Stimulated activated CD8-positive, alpha-beta memory T cell treated with anti-CD3 and anti-CD28 coated beads, Interleukin-4, amount 100 ng/mL, for 1 hour (primary cell): ENCODE data around the gene BOLA3.
"Not testable (repeated sequence)": the region's sequence is repeated elsewhere in the genome, so short reads cannot be mapped to it uniquely, and the experiment has no call there.

Source experiments
- DNase-seq, 2 donors: peaks; one replicate each; pipeline ENCODE4 v3.0.0-alpha.2; 2020; ENCODE audit warnings: low read depth in 2 of 2, low spot score in 1 of 2

BOLA3 gene, protein sequence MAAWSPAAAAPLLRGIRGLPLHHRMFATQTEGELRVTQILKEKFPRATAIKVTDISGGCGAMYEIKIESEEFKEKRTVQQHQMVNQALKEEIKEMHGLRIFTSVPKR

DNA sequence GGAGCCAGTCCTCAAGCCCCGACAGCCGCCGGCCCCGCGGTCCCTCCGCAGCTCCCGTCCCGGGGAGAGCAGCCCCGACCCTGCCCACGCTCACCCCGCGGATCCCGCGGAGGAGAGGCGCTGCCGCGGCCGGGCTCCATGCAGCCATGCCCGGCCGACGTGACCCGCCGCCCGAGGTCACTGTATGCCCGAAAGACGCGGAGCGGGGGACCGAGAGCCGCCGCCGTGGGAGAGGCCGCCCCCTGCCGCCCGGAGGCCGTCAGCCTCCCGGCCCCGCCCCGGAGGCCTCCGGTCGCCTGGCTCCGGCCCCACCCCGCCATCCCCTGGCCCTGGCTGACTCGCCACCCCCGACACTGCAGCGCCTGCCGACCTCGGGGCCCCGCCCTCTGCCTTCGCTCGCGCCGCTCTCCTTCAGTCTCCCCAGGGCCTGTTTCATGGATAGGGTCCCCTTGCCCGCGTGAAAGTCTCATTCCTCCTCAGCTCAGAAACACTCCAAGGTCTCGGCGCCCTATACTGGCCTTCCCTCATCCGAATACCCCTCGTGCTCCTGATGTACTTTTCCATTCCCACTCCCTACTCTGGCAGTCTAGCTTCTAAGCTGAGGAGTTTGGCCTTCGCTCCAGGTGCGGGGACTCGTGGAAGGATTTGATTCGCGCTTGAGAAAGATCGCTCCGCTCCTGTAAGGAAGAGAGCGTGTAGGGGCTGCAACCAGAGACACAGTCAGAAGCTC, at the start of gene BOLA3:
Gene BOLA3, minus strand, starts transcription at position 186 of the 730 bp plus-strand sequence. Its CDS starts 38 bp downstream, at position 148.
- peak; percentile 53 to 64 for DNase-seq

DNA sequence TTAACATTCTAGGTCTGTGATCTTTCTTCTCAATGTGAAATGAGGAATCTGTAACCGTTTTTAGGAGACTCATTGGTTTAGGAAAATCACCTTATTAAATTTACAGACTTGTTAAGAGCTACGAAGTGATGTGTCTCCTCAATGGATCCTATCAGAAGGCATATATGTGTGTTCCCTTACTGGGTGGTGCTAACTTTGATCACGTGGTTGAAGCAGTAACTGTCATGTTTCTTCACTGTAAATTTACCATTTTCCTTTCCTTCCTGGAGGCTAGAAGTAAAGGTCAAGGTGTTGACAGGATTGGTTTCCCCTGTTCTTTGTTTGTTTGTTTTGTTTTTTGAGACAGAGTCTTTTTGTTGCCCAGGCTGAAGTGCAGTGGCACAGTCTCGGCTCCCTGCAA, 49.3 kb upstream of the BOLA3 start:
- no peak for DNase-seq

DNA sequence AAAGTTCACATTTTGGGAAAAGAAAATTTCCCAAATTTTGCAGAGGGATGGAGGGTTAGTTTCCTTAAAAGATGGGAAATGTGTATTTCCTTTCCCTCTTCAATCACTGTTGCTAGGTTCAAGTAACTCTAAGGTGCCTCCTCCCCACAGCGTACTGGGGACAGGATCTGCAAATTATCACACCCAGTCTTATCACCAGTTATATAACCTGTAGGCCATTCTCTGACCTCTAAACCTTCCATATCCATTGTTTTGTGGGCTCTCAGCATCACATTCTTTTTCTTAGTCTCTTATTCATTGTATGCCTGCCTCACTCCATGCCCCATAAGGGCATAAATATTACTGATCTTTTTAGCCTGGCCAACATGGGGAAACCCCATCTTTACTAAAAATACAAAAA, 47.1 kb upstream of the BOLA3 start:
- DNase-seq: no peak

DNA sequence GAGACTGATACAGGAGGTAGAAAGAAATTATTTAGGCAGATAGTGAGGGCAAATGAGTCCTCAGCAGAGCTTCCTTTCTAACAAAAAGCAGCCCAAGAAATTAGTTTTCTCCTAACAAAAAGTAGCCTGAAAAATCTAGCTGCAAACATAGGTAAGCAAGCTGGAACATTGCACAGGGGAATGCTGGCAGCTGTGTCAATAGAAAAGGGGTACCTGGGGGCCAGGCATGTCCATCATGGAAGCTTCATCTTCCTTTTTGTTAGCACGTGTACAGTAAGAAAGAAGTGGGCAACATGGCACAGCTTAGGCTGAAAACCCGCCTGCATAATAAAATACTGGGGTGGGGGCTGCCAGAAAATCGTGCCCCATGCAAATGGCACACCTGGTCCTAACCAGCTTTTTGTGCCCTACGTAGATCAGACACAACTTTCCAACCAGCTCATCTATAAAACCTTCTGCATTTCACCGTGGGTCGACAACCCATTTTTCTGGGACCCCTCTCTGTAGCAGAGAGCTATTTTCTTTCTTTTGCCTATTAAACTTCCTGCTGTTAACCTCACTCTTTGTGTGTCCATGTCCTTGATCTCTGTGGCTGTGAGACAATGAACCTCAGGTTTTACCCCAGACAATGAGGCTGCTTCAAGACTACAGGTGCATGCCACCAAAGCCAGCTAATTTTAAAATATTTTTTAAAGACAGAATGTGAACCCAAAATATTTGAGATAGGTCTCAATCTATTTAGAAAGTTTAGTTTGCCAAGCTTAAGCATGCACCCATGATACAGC, 44.1 kb upstream of the BOLA3 start:
- DNase-seq: no peak

DNA sequence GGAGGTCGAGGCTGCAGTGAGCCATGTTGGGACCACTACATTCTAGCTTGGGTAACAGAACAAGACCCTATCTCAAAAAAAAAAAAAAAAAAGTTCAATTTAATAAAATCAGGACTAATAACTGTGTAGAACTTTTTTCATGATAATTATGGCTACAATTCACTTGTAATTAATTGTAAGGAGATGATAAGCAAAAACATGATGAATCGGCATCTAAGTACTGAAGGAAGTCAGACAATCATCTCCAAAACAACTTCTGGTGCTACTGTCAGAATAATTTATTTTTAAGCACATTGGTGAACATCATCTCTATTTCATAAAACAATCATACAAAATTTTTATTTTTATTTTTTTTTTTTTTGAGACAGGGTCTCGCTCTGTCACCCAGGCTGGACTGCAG, 41.0 kb upstream of the BOLA3 start:
- no peak for DNase-seq

DNA sequence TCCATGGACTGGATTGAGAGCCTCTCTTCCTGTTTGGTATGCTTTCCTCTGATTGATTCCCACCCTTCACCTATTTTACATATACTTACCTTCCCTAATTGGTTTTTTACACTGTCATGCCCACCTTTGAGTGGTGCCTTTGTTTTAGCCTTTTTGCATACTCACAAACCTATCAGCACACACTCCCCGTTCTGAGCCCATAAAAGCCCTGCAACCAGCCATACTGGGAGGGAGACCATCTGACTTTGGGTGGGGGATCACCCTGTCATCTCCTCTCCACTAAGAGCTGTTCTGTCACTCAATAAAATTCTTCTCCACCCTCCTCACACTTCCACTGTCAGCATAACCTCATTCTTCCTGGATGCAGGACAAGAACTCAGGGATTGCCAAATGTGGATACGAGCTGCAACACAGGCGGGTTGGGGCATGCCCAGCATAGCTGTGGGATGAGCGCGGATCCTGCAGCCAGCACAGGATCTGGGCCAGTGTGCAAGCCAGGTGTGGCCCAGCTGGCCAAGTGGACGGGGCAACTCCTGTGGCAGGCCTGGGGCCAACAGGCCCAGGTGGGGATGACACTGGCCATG, 40.4 kb upstream of the BOLA3 start:
- no peak for DNase-seq

DNA sequence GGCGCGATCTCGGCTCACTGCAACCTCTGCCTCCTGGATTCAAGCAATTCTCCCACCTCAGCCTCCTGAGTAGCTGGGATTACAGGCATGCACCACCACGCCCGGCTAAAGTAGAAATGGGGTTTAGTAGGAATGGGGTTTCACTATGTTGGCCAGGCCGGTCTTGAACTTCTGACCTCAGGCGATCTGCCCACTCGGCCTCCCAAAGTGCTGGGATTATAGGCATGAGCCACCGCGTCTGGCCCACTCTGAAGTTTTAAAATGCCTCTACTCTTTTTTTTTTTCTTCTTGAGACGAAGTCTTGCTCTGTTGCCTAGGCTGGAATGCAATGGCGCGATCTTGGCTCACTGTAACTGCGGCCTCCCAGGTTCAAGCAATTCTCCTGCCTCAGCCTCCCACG, 39.0 kb upstream of the BOLA3 start:
- not testable (repeated sequence) for DNase-seq

DNA sequence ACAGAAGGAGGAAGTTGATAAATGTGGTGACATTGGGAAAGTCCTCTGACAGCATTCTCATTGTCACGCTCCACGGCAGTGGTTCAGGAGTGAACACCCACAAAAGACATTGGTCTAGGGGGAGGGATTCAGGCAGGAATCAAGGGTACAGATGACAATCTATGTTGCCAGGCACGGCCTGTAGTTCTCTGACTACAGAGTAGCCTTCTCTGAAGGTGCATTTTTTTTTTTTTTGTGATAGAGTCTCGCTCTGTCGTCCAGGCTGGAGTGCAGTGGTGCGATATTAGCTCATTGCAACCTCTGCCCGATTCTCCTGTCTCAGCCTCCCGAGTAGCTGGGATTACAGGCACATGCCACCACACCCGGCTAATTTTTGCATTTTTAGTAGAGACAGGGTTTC, 38.3 kb upstream of the BOLA3 start:
- no peak for DNase-seq

DNA sequence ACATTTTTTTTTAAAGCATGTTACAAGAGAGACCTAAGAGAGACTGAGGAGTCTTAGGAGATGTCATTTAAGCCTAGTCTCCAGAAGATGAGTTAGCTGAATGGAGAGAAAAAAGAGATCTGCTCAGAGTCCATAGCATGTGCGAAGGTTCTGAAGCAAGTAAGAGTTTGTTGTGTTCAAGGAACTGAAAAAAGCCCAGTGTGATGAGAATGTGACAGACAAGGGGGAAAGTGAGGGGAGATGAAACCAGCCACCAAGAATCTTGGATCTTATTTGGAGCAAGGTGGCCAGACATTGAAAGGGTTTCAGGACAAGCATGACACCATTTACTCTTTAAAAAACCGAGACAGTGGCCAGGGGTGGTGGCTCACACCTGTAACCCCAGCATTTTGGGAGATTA, 36.2 kb upstream of the BOLA3 start:
- no peak for DNase-seq

DNA sequence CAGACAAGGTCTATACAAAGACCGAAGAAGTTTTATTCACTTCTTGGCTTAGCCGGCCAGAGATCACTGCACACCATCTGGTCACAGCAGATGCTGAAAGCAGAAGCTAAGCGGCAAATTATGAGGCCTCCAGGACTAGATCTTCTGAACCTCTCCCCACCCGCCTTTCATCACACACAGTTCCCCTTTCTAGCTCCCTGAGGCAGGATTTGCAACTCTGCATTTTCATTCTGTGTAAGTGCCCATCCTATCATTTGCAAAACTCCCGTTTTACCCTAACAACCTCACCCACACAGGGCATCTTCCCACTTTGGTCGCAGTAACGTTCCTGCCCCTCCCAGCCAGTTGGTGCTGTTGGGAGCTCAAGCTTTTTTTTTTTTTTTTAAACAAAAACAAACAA, 34.0 kb upstream of the BOLA3 start:
- no peak for DNase-seq

DNA sequence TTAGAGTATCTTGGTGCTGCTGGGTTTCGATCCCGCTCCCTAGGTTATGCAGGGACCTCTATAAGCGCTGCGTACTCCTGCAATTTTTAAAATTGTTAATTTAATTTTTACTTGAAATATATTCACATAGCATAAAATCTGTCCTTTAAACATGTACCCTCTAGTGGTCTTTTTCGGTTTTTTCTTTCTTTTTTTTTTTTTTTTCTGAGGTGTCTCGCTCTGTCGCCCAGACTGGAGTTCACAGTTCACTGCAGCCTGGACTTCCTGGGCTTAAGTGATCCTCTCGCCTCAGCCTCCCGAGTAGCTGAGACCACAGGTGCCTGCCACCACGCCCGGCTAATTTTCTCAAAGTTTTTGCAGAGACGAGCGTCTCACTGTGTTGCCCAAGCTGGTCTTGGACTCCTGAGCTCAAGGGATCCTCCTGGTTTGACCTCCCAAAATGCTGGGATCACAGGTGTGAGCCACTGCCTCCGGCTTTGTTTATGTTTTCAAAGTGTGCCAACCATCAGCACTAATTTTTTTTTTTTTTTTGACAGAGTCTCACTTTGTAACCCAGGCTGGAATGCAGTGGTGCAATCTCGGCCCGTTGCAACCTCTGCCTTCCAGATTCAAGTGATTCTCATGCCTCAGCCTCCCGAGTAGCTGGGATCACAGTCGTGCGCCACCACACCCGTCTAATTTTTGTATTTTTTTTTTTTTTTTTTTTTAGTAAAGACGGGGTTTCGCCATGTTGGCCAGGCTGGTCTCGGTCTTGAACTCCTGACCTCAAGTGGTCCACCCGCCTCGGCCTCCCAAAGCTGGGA, 31.6 kb upstream of the BOLA3 start:
- DNase-seq: no peak

DNA sequence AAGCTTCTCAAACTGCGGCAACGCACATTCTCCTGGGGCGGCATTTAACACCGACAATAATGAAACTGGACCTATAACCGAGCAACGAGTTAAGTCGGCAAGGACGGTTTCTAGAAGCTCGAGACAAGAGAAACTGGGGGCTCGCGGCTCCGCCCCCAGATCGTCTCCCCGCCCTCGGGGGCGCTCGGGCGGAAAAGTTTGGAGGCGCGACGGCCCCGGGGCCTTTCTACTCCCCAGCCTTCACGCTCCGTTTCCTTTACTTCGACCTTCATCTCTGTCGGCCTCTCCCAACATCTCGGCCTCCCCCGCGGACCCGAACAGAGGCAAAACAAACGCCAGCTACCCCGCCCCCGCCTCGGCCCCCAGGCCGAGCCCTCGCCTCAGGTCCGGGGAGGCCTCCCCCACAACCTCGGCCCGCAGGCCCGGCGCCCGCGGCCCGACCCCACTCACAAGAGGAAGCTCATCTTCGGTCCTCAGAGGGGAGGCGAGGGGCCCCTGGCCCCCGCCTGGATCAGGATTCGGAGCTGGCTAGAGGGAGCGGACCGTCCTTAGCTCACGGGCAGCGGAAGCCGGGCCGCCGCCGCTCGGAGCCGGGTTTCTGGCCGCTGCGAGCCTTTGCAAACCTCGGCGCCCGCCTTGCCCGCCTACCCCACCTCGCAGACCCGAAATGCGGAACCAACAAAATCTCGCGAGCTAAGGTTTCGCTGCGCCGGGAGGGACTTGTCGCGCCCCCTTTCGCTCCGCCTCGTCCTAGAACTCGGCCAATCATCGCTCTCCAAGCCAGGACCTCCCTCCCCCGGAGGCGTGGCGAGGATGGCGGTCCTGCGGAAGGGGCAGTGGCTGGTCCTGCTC, 30.7 kb upstream of the BOLA3 start, which contains the start of gene MOB1A:
Gene MOB1A, minus strand, starts transcription at position 669 of the 852 bp plus-strand sequence. Its CDS starts 205 bp downstream, at position 464.
- peak; percentile 92 to 93 for DNase-seq

DNA sequence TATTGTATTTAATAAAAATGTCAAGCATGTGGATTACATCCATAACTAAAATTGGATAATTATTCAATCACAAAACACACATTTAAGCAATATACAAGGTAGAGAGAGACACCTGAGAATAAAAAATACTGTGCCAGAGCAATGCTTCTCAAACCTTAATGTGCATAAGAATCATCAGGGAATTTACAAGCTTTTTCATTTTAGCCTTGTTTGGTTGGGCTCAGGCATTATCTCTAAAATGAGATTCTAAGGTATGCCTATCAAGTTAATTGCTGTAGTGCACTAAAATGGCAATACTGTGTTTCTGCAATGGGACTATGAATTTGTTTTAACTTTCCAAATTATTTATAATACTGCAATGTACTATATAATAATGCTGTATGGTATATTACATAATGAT, 30.0 kb upstream of the BOLA3 start:
- DNase-seq: no peak

DNA sequence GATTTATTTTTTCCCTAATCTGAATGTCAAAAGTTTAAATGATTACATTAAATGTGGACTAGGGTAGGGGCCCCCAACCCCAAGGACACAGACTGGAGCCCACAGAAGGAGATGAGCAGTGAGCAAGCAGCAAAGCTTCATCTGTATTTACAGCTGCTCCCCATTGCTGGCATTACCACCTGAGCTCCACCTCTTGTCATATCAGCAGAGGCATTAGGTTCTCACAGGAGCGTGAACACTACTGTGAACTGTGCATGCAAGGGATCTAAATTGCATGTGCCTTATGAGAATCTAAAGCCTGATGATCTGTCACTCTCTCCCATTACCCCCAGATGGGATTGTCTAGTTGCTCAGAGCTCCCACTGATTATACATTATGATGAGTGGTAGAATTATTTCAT, 27.2 kb upstream of the BOLA3 start:
- no peak for DNase-seq

DNA sequence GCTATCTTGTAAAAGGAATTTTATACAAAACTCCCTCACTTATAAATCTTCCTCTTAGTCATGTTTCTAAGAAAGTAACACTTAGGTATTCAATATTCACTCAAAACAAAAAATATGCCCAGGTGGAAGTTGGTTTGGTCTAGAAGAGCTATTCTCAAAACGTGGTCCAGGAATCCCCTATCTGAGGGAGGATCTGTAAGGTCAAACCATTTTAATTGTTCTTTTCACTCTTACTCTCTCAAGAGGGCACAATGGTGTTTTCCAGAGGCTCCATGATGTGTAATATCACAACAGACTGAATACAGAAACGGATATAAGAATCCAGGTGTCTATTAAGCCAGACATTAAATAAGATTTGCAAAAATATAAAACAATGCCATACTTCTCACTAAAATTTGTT, 21.0 kb upstream of the BOLA3 start:
- no peak for DNase-seq

DNA sequence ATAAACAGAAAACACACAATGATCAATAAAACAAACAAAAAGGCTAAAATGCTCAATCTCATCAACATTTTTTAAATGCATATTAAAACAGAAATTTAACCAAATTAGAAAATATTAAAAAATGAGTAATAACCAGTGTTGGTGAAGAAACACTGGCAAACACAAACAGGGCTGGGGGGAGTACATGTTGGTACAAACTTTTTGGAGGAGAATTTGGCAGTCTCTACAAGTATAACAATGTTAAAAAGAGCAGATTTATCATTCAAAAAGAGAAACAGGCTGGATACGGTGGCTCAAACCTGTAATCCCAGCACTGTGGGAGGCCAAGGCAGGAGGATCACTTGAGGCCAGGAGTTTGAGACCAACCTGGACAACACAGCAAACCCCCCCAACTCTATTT, 17.0 kb upstream of the BOLA3 start:
- DNase-seq: no peak

DNA sequence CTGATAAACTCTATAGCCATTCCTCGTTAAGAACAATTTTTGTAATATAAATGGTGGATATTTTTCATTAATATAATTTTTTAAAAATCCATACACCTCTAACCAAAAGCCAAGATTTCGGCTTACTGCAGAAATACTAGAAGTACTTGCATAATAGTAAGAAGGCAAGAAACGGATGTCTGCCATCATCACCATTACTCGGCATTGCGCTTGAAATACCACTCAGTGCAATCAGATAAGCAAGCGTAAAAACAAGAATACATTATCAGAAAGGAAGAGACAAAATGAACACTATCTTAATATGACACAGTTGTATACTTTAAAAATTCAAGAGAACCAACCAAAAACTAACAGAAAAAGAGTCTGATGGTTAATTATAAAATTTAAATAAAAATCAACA, 15.2 kb upstream of the BOLA3 start:
- no peak for DNase-seq

DNA sequence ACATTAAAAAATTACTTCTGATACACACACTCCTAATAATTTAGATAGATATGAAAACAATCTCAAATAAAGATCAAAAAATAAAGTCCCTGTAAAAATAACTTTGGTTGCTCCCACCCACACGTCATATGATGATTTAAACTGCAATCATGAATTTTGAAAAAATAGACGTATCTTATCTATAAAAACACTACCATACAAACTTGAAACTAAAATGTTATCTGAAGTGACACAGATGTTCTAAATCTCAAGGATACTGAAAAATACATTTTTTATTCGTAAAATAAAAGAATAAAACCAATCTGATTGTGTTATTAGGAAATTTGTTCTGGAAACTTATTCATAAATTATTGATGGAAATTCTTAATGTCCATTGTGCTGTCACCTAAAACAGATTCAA, 8.1 kb upstream of the BOLA3 start:
- no peak for DNase-seq

DNA sequence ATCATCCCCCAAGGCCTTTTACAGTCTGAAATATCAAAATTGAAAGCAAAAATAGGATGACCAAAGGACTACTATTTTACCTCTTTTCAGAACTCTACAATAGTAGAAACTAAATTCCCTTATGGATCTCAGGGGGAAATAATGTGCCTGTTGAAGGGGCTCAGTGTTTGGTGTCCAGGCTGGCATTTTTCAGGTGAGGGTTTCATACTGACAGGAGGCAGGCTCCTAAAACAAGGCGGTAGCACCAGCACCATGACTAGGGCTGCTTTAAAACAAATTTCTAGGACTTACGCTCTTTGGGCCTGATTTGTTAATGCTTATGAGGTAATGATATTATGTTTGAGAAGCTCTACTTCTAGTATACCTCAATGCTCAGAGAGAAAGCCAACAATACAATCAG, 5.2 kb upstream of the BOLA3 start:
- no peak for DNase-seq
